Spleen (tissue), 7 donors: ENCODE data around the gene TFPT.

Source experiments
- CTCF ChIP-seq, 11 experiments: fragments of 200-600 bp in 7 of 11; fragments of 450-650 bp in 4 of 11; sonication (generic) in 4 of 11; IDR thresholded peaks in 8 of 11; conservative IDR thresholded peaks in 3 of 11; 1 replicate in 7 of 11; 2 replicates in 4 of 11; pipeline versions ENCODE4 v1.4.0 to v1.8.0; 2016 to 2021; ENCODE audit warnings: antibody characterized with exemption in 11 of 11, inconsistent platforms in 4 of 11, mild to moderate bottlenecking in 1 of 11
- POLR2A ChIP-seq, 3 donors: fragments of 450-650 bp; IDR thresholded peaks; one replicate each; pipeline ENCODE4 v1.5.1; 2017; ENCODE audit warnings: antibody characterized with exemption in 3 of 3, mild to moderate bottlenecking in 1 of 3
- donor health status: DM: no; HTN: no; CAD: no; lungs with moderate emphysema.
- donor health status: DM: no; HTN: no; CAD: no.
- donor health status: DM: no; HTN: no; CAD: no.

- TF ChIP-seq CTCF (IDR thresholded peaks at IDR 0.05 in 8 of 11, conservative IDR thresholded peaks at IDR 0.05 in 3 of 11) (no peak), POLR2A (IDR thresholded peaks at IDR 0.05) (no peak)
Measured at GRCh38 chr19:54073829-54074228, 41.6 kb downstream of the TFPT start.
